MCF 10A (cell line): ENCODE data around the gene PCNX3. TPM values are rescaled to one million over a fixed set of nuclear protein-coding genes. Genes with fewer than 3 reads are reported as not detected.

Source experiments
- BruUV-seq: library from RNA; stranded (reverse); fragments of 400-500 nt; replicated peaks from 2 replicates; lab custom pipeline; 2021; lab: Mats Ljungman, UMichigan
- CTCF ChIA-PET: fragments of 300-600 bp; sonication (Branson Sonifier 250); formaldehyde crosslinking; extraction: SDS; loops from one replicate; lab custom pipeline; 2021; ENCODE audit warnings: antibody characterized with exemption, inconsistent platforms; lab: Yijun Ruan, JAX
- POLR2A ChIA-PET: fragments of 300-600, 350-650 bp; sonication (Branson Sonifier 250); formaldehyde crosslinking; extraction: SDS; loops from one replicate; lab custom pipeline; 2020; ENCODE audit warnings: antibody characterized with exemption, inconsistent platforms; lab: Yijun Ruan, JAX
- DNase-seq: peaks from one replicate; pipeline ENCODE4 v3.0.0-alpha.2; 2018; ENCODE audit not compliant: unreplicated experiment
- H3K27ac Mint-ChIP-seq: one replicate; pipeline ENCODE4 v1.8.0; 2022; ENCODE audit warnings: mild to moderate bottlenecking, low read depth, mixed read lengths; ENCODE audit not compliant: unreplicated experiment
- H3K27me3 Mint-ChIP-seq: one replicate; pipeline ENCODE4 v1.8.0; 2022; ENCODE audit warnings: mixed read lengths; ENCODE audit not compliant: insufficient read depth, unreplicated experiment
- H3K36me3 Mint-ChIP-seq: one replicate; pipeline ENCODE4 v1.8.0; 2022; ENCODE audit warnings: mild to moderate bottlenecking, moderate library complexity, mixed read lengths; ENCODE audit not compliant: insufficient read depth, unreplicated experiment
- H3K4me1 Mint-ChIP-seq: one replicate; pipeline ENCODE4 v1.8.0; 2022; ENCODE audit warnings: mixed read lengths; ENCODE audit not compliant: insufficient read depth, unreplicated experiment
- H3K4me3 Mint-ChIP-seq: one replicate; pipeline ENCODE4 v1.8.0; 2022; ENCODE audit warnings: mild to moderate bottlenecking, moderate library complexity, mixed read lengths; ENCODE audit not compliant: unreplicated experiment
- H3K9me3 Mint-ChIP-seq: one replicate; pipeline ENCODE4 v1.8.0; 2022; ENCODE audit warnings: mixed read lengths; ENCODE audit not compliant: unreplicated experiment
- intact Hi-C: fragments of 100-400 bp; cut with micrococcal nuclease; formaldehyde crosslinking; loops from 2 replicates; pipeline ENCODE4 v1.14.1; 2022
- total RNA-seq: library from RNA; stranded (reverse); gene quantifications from 2 replicates; pipeline ENCODE4 v1.2.3, GENCODE V29; 2022
- TF ChIP-seq, protein P1 (sequence below): fragments of 200-600 bp; IDR thresholded peaks from one replicate; pipeline ENCODE4 v1.8.0; 2022; ENCODE audit warnings: antibody characterized with exemption, mild to moderate bottlenecking; ENCODE audit not compliant: unreplicated experiment

The PCNX3 gene
- total RNA-seq, 1 experiment from 2014 or later, result 40.9 TPM

DNA sequence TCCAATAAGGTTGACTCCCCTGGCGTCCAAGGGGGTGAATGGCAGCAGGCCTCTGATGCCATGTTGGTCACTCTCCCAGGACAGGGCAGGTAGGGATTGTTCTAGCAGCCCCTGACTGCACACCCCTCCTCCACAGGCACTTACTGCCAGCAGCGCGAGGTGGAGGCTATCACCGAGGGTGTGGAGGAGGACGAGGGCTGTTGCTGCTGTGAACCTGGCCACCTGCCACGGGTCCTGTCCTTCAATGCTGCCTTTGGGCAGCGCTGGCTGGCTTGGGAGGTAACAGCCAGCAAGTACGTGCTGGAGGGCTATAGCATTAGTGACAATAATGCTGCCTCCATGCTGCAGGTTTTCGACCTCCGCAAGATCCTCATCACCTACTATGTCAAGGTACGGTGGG lies 14.6 kb downstream of the PCNX3 start:
- CTCF ChIA-PET, result no interaction called here
- intact Hi-C loops, result no loop called here
- peaks cover 33% of the 10 kb centered on the region for H3K36me3 Mint-ChIP-seq
- no TSS peak for BruUV-seq
- H3K9me3 Mint-ChIP-seq, result no peaks in the 10 kb centered on the region
- DNase-seq, result no peak
- POLR2A ChIA-PET, result interaction anchor here (0.6 kb wide), 1 partner anchor 16 kb away, joined by 4 read pairs; the partner anchor contains the start of gene MAP3K11
- TF ChIP-seq, protein P1, sequence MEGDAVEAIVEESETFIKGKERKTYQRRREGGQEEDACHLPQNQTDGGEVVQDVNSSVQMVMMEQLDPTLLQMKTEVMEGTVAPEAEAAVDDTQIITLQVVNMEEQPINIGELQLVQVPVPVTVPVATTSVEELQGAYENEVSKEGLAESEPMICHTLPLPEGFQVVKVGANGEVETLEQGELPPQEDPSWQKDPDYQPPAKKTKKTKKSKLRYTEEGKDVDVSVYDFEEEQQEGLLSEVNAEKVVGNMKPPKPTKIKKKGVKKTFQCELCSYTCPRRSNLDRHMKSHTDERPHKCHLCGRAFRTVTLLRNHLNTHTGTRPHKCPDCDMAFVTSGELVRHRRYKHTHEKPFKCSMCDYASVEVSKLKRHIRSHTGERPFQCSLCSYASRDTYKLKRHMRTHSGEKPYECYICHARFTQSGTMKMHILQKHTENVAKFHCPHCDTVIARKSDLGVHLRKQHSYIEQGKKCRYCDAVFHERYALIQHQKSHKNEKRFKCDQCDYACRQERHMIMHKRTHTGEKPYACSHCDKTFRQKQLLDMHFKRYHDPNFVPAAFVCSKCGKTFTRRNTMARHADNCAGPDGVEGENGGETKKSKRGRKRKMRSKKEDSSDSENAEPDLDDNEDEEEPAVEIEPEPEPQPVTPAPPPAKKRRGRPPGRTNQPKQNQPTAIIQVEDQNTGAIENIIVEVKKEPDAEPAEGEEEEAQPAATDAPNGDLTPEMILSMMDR, result no peak
- H3K4me1 Mint-ChIP-seq, result no peaks in the 10 kb centered on the region
- no peak overlapping the region for H3K27ac Mint-ChIP-seq
- H3K4me3 Mint-ChIP-seq, result no peak overlapping the region
- H3K27me3 Mint-ChIP-seq, result no peaks in the 10 kb centered on the region

DNA sequence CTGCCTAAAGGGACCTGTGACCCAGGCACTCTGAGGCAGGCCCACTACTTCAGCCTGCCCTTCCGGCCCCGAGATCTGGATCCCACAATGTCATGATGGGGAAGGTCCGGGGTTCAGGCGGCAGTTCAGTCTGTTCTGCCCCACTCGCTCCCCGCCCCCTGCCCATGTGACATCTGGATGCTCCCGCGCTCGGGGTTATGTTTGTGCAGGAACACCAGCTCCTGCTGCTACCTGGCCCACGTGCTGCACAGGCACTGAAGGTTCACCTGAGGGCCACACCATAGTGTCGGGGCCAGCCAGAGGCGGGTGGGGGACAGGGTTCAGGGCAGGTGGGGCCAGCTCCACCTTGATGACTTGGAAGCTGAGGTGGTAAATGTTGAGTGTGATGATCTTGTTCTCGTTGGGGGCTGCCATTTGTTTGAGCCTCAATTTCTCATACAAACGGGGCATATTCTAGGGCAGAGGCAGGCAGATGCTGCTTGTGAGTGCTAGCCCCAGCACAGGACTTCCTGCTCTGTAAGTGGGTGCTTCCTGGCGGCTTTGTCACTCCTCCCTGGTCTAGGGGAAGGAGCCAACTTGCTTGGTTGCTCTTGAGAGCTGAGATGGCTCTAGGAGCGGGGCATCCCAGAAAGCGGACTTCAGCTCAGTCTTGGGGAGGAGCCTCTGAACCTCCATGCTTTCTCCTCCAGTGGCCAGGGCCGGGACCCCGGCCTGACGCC lies 18.0 kb downstream of the PCNX3 start:
- no peak for DNase-seq
- ChIA-PET CTCF (no interaction called here), POLR2A (interaction anchor here (0.9 to 1.4 kb wide), 3 partner anchors 10 to 16 kb away, joined by 3 to 4 read pairs (median 3); no protein-coding TSS in a partner anchor)
- no peak overlapping the region for H3K4me3 Mint-ChIP-seq
- no peak overlapping the region for H3K27ac Mint-ChIP-seq
- peaks cover under 1% of the 10 kb centered on the region for H3K4me1 Mint-ChIP-seq
- H3K36me3 Mint-ChIP-seq, result peaks cover 53% of the 10 kb centered on the region
- no peaks in the 10 kb centered on the region for H3K9me3 Mint-ChIP-seq
- no peaks in the 10 kb centered on the region for H3K27me3 Mint-ChIP-seq
- intact Hi-C loops, result no loop called here
- TF ChIP-seq, protein P1, result no peak
- no TSS peak for BruUV-seq

DNA sequence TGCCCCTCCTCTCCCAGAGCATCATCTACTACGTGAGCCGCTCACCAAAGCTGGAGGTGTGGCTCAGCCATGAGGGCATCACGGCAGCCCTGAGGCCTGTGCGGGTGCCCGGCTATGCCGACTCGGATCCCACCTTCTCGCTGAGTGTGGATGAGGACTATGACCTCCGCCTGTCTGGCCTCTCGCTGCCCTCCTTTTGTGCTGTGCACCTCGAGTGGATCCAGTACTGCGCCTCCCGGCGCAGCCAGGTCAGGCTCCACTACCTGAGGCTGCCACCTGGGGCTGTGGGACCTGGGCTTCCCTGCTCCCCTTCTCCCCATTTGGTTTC lies 18.5 kb downstream of the PCNX3 start:
- no peak overlapping the region for H3K27ac Mint-ChIP-seq
- no peaks in the 10 kb centered on the region for H3K27me3 Mint-ChIP-seq
- ChIA-PET CTCF (no interaction called here), POLR2A (no interaction called here)
- peaks cover 6% of the 10 kb centered on the region for H3K4me1 Mint-ChIP-seq
- TF ChIP-seq, protein P1, result no peak
- no peaks in the 10 kb centered on the region for H3K9me3 Mint-ChIP-seq
- peaks cover 53% of the 10 kb centered on the region for H3K36me3 Mint-ChIP-seq
- intact Hi-C loops, result no loop called here
- H3K4me3 Mint-ChIP-seq, result no peak overlapping the region
- no TSS peak for BruUV-seq
- no peak for DNase-seq

DNA sequence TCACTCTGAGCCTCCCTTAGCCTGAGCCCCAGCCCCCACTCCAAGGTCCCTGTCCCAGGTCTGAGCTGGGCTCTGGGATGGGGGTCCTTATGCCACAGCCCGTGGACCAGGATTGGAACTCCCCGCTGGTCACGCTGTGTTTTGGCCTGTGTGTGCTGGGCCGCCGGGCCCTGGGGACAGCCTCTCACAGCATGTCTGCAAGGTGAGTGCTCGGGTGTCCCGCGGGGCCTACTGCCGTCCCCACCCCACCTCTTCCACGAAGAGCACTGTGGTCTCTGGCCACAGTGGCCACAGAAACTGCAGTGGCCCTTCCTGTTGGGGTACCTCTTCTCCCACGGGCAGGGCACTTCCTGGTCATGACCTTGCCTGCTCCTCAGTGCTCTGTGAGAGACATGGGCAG lies 18.9 kb downstream of the PCNX3 start:
- Mint-ChIP-seq H3K4me1 (peaks cover 6% of the 10 kb centered on the region), H3K9me3 (no peaks in the 10 kb centered on the region), H3K4me3 (no peak overlapping the region), H3K27me3 (no peaks in the 10 kb centered on the region), H3K36me3 (peaks cover 50% of the 10 kb centered on the region), H3K27ac (no peak overlapping the region)
- intact Hi-C loops, result no loop called here
- no TSS peak for BruUV-seq
- ChIA-PET POLR2A (no interaction called here), CTCF (no interaction called here)
- no peak for DNase-seq
- TF ChIP-seq, protein P1, result no peak
